Urinary bladder (tissue), 2 donors: ENCODE measurements around the gene KANTR. TPM values are rescaled to one million over a fixed set of nuclear protein-coding genes. Genes with fewer than 3 reads are reported as not detected.

ENCODE experiments used
- polyA plus RNA-seq: library from polyadenylated mRNA; stranded (reverse); fragments of 200-250 nt; gene quantifications from one replicate; pipeline ENCODE4 v1.2.3, GENCODE V29; 2013
- small RNA-seq: library from RNA; depleted of rRNA; stranded (forward); fragments of <200 nt; gene quantifications from one replicate; pipeline ENCODE3, GENCODE V24; 2014
- total RNA-seq: library from RNA; depleted of rRNA; stranded (reverse); fragments of >200 nt; gene quantifications from one replicate; pipeline ENCODE4 v1.2.3, GENCODE V29; 2014
- donor health status: healthy.

KANTR gene
- total and polyA plus RNA-seq, 2 donors: 4.2 to 33.1 TPM

Small RNA genes lying within 50 kb of the gene (small RNA-seq; reads per million reads assigned to genes)
- gene AL139396.1: not detected
- not detected for gene AL591212.2

Other genes with a start within 250 kb of the KANTR start
- gene XAGE3, start 226.1 kb upstream of the KANTR start, total RNA-seq: not detected
- not detected for gene XAGE3, start 226.1 kb upstream of the KANTR start, polyA plus RNA-seq
- 13.5 TPM for gene FAM156B, start 196.8 kb upstream of the KANTR start, total RNA-seq
- 22.5 TPM for gene FAM156B, start 196.8 kb upstream of the KANTR start, polyA plus RNA-seq
- 19.7 TPM for gene FAM156A, start 135.6 kb upstream of the KANTR start, total RNA-seq
- gene FAM156A, start 135.6 kb upstream of the KANTR start, polyA plus RNA-seq: 22.5 TPM
- 5.6 TPM for gene GPR173, start 45.4 kb upstream of the KANTR start, total RNA-seq
- 1.5 TPM for gene GPR173, start 45.4 kb upstream of the KANTR start, polyA plus RNA-seq
- 18.9 TPM for gene TSPYL2, start 11.8 kb upstream of the KANTR start, total RNA-seq
- 105 TPM for gene TSPYL2, start 11.8 kb upstream of the KANTR start, polyA plus RNA-seq
- 76.7 TPM for gene KDM5C, start 131.1 kb downstream of the KANTR start, total RNA-seq
- 33.1 TPM for gene KDM5C, start 131.1 kb downstream of the KANTR start, polyA plus RNA-seq
- 6.6 TPM for gene IQSEC2, start 187.4 kb downstream of the KANTR start, total RNA-seq
- gene IQSEC2, start 187.4 kb downstream of the KANTR start, polyA plus RNA-seq: 15.7 TPM